ENCODE data around the gene NOC4L. TPM values are rescaled to one million over a fixed set of nuclear protein-coding genes. Genes with fewer than 3 reads are reported as not detected.

Gene NOC4L
- total RNA-seq, 1 experiment from 2014 or later, result 36.5 TPM

DNA sequence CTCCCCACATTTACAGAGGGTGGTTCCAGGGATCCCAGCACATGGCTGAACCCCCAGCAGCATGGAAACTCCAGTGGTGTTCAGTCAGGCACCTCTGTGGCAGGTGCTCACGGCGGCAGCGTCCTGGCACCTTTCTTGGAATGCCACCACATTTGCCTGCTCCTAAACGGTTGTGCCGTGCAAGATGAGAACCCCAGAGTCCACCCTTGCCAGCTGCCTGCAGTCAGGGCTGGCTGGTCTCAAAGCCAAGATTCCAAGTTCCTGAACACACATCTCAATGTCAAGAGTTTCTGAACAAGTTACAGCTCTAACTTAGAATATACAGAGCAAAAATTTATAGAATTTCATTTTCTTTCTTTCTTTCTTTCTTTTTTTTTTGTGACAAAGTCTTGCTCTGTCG lies 38.8 kb upstream of the NOC4L start:
- H3K23ac ChIP-seq (ENCODE audit: insufficient read length, low read depth, low read length), result no peak overlapping the region
- no peaks in the 10 kb centered on the region for H3K79me2 ChIP-seq (ENCODE audit: insufficient read depth, low read length)
- H3K4me2 ChIP-seq (ENCODE audit: insufficient read depth, insufficient read length, low read length), result no peak overlapping the region
- no peak overlapping the region for H3K56ac ChIP-seq (ENCODE audit: insufficient read length, low read depth, low read length)
- H3K79me1 ChIP-seq (ENCODE audit: insufficient read depth, low read depth, low read length, poor library complexity, severe bottlenecking), result no peaks in the 10 kb centered on the region
- H2BK15ac ChIP-seq (ENCODE audit: low read depth, low read length), result no peak overlapping the region
- no peaks in the 10 kb centered on the region; the same call in 1 of the 2 replicates for H3K4me1 ChIP-seq (ENCODE audit: insufficient read depth, low read length)
- Mint-ChIP-seq H3K4me3 (no peak overlapping the region), H3K27ac (no peak overlapping the region), H3K27me3 (ENCODE audit: low read depth) (no peaks in the 10 kb centered on the region), H3K9me3 (no peaks in the 10 kb centered on the region), H3K36me3 (ENCODE audit: insufficient read depth in 1 of 3, low read depth in 3 of 3) (peaks cover 11 to 36% (median 20%) of the 10 kb centered on the region in 3 experiments; a peak in 6 of 7 replicates), H3K4me1 (peaks cover 11 to 21% of the 10 kb centered on the region in 2 experiments)
- H2BK5ac ChIP-seq (ENCODE audit: insufficient read length, low read length), result no peak overlapping the region
- H2AK5ac ChIP-seq (ENCODE audit: insufficient read length, low read length), result no peak overlapping the region
- H4K20me1 ChIP-seq (ENCODE audit: control insufficient read depth, insufficient read depth, insufficient read length), result no peaks in the 10 kb centered on the region
- no peak overlapping the region for H2BK20ac ChIP-seq (ENCODE audit: low read depth, low read length, poor library complexity, severe bottlenecking)
- no peak overlapping the region for H3K18ac ChIP-seq (ENCODE audit: insufficient read length, low read depth, low read length)
- no peak overlapping the region for H2BK120ac ChIP-seq (ENCODE audit: low read depth, low read length, poor library complexity, severe bottlenecking)
- H2BK12ac ChIP-seq (ENCODE audit: insufficient read length, low read depth, low read length), result no peak overlapping the region
- TF ChIP-seq, protein P1, sequence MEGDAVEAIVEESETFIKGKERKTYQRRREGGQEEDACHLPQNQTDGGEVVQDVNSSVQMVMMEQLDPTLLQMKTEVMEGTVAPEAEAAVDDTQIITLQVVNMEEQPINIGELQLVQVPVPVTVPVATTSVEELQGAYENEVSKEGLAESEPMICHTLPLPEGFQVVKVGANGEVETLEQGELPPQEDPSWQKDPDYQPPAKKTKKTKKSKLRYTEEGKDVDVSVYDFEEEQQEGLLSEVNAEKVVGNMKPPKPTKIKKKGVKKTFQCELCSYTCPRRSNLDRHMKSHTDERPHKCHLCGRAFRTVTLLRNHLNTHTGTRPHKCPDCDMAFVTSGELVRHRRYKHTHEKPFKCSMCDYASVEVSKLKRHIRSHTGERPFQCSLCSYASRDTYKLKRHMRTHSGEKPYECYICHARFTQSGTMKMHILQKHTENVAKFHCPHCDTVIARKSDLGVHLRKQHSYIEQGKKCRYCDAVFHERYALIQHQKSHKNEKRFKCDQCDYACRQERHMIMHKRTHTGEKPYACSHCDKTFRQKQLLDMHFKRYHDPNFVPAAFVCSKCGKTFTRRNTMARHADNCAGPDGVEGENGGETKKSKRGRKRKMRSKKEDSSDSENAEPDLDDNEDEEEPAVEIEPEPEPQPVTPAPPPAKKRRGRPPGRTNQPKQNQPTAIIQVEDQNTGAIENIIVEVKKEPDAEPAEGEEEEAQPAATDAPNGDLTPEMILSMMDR (conservative IDR thresholded peaks at IDR 0.05), result no peak
- no CpG with 5 or more reads among the region's 6 CpGs for WGBS (ENCODE audit: extremely low coverage, insufficient read length, low lambda C conversion rate)
- DNase-seq, result no peak
- H4K5ac ChIP-seq (ENCODE audit: insufficient read length, low read depth, low read length), result no peak overlapping the region
- no peak overlapping the region for H2AFZ ChIP-seq (ENCODE audit: low read length)
- no peak overlapping the region for H3K4ac ChIP-seq (ENCODE audit: low read depth, low read length)
- H4K91ac ChIP-seq (ENCODE audit: insufficient read length, low read depth, low read length), result no peak overlapping the region
- no peaks in the 10 kb centered on the region for H3K9me3 ChIP-seq (ENCODE audit: control insufficient read depth, low read depth, low read length)
- no peak overlapping the region for H4K8ac ChIP-seq (replicated peaks; ENCODE audit: insufficient read length, low read depth, low read length)
- H3K14ac ChIP-seq (ENCODE audit: insufficient read depth, low read length), result no peak overlapping the region
- H3K9ac ChIP-seq (ENCODE audit: extremely low read depth, insufficient read length, low read length), result no peak overlapping the region
- H3K27me3 ChIP-seq (ENCODE audit: insufficient read depth, low read length), result no peaks in the 10 kb centered on the region
- no peak overlapping the region for H3K27ac ChIP-seq (ENCODE audit: insufficient read length, low read depth, low read length)
- H3K23me2 ChIP-seq (ENCODE audit: insufficient read length, low read depth, low read length, poor library complexity, severe bottlenecking), result no peaks in the 10 kb centered on the region
- no peak overlapping the region for H3T11ph ChIP-seq (ENCODE audit: low read length)
